HFF-Myc (cell line): ENCODE measurements around the gene PRKAG2.

ENCODE experiments used
- DNase-seq: peaks from one replicate; pipeline ENCODE4 v3.0.0-alpha.2; 2011; ENCODE audit warnings: low read depth; ENCODE audit errors: extremely low read depth
- H3K4me3 ChIP-seq: replicated peaks from 2 replicates; pipeline ENCODE4 v1.5.1; 2011; ENCODE audit warnings: low read depth, mild to moderate bottlenecking, control low read depth, low read length
- CTCF ChIP-seq: IDR thresholded peaks from 2 replicates; pipeline ENCODE4 v1.5.1; 2012; ENCODE audit warnings: mild to moderate bottlenecking, low read depth, low read length, control low read depth; ENCODE audit errors: missing control alignments

Gene PRKAG2

DNA sequence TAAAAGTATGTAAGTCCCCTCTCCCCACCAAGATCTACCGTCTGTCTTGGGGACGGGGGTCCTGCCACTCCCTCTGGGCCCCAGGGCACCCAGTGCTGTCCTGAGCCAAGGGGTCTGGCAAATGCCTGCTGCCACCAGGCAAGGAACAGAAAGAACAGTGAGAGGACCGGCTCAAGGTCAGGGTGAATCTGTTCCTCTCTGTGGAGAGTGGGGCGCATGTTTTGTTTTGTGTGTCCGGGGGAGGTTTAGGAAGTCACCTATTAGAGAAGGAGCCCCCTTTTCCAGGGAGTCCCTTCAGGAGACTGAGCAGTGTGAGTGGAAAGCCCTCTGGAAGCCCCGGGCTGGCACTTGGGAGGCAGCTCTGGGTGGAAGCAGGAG is 198.7 kb downstream of the PRKAG2 start:
- no peak for TF ChIP-seq CTCF
- no peak overlapping the region for H3K4me3 ChIP-seq
- no peak for DNase-seq

DNA sequence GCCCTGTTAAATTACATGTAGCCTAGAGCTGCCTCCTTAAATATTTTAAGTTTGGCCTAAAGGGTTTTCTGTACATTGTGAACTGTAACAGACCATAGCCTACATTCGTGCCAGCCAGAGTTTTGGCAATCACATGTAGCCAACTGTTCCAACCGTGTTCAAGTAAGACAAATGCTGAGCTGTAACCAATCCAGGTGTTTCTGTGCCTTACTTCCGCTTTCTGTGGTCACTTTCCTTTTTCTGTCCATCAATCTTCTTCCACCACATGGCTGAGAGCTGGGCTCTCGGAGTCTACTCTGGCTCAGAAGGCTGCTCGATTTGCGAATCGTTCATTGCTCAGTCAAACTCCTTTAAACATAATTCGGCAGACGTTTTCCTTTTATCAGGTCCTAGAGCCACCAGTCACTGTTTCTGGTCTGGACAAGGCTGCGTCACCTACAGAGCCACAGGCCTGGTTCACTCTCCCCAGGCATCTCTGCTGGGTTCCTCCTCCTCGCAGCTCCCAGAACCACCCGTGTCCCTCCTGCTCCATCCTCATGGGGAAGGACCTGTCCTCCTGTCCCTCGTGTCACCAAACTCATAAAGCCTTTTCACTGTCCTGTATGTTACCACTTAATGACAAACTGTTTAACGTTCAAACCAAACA is 199.2 kb downstream of the PRKAG2 start:
- no peak overlapping the region for H3K4me3 ChIP-seq
- no peak for TF ChIP-seq CTCF
- no peak for DNase-seq

GRCh38 chr7:151676759-151677158 is 200.2 kb downstream of the PRKAG2 start:
- no peak for TF ChIP-seq CTCF
- no peak for DNase-seq
- H3K4me3 ChIP-seq: no peak overlapping the region

DNA sequence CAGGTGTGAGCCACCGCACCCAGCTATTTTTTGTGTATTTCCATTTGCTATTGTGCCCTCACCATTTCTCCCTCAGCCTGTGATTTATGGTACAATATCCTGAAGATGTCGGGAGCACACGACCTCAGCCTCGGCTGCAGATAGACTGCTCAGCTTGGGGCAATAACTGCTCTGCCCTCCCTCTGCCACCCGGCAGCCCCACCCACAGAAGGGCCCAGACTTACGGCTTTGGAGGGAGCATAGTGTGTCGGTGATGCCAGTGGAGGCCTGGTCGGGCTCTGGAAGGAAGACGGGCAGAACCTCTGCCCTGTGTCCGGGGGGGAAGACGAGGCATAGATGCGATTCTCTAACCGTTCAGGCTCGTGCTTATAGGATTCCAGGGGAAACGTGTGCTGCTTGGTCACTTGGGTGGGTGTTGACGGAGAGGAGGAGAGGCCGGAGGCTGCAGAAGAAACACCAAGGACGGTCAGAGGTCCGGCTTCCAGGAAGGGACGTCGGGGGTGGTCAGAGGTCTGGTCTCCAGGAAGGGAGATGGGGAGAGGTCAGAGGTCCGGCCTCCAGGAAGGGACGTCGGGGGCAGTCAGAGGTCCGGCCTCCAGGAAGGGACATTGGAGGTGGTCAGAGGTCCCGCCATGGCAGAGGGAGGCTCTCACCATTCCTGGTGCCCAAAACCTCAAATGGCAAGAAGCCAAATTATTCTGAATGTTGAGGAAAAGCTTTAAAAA is 201.6 kb downstream of the PRKAG2 start:
- DNase-seq: no peak
- H3K4me3 ChIP-seq: no peak overlapping the region
- no peak for TF ChIP-seq CTCF

GRCh38 chr7:151674161-151674920 is 202.6 kb downstream of the PRKAG2 start:
- no peak overlapping the region for H3K4me3 ChIP-seq
- no peak for TF ChIP-seq CTCF
- DNase-seq: no peak

DNA sequence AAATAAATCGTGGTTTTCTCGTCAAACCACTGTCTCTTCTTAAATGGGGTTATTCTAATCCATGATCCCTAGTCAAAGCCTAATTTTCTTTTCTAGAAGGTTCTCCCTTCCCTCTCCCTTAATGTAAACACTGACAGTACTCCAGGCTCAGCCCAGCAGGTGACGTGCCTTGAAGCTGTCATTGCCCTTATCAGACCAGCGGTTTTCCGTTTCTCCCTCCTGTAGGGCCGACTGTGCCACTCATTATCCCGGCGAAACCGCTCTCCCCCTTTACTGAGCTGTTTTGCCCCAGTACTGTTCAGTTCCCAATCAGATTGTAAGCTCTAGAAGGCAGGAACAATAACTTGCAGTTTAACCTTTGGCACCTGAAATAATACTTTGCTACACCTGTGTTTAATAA is 203.7 kb downstream of the PRKAG2 start:
- TF ChIP-seq CTCF: no peak
- H3K4me3 ChIP-seq: no peak overlapping the region
- no peak for DNase-seq
